OCI-LY7 (cell line): Measurements from ENCODE around the gene RASAL3. TPM values are rescaled to one million over a fixed set of nuclear protein-coding genes. Genes with fewer than 3 reads are reported as not detected.

Experiments
- BruUV-seq: library from RNA; stranded (reverse); fragments of 400-500 nt; replicated peaks from 2 replicates; lab custom pipeline; 2021; lab: Mats Ljungman, UMichigan
- CTCF ChIA-PET: fragments of 300-600 bp; sonication (Branson Sonifier 250); formaldehyde crosslinking; loops from one replicate; lab custom pipeline; 2022; ENCODE audit warnings: antibody characterized with exemption; ENCODE audit not compliant: unreplicated experiment; lab: Charles Lee
- POLR2A ChIA-PET: fragments of 300-600 bp; sonication (Branson Sonifier 250); formaldehyde crosslinking; loops from one replicate; lab custom pipeline; 2022; ENCODE audit warnings: antibody characterized with exemption; lab: Charles Lee
- DNase-seq: peaks from one replicate; pipeline ENCODE4 v3.0.0-alpha.2; 2015; ENCODE audit warnings: low spot score
- H2AFZ ChIP-seq: fragments of 200-600 bp; sonication (generic), shearing (Covaris generic); 2 replicates; pipeline ENCODE4 v1.6.1; 2014; ENCODE audit warnings: mild to moderate bottlenecking, antibody characterized with exemption, low read length, moderate library complexity
- H3K27ac ChIP-seq: fragments of 200-600 bp; sonication (generic); 2 replicates; pipeline ENCODE4 v1.5.1; 2014; ENCODE audit warnings: mixed run types, low read depth, mild to moderate bottlenecking, moderate library complexity, low read length, inconsistent platforms; ENCODE audit not compliant: poor library complexity, severe bottlenecking
- H3K36me3 ChIP-seq: fragments of 200-600 bp; sonication (generic); 2 replicates; pipeline ENCODE4 v1.6.1; 2014; ENCODE audit warnings: mild to moderate bottlenecking, antibody characterized with exemption, low read length, moderate library complexity, mixed read lengths; ENCODE audit not compliant: insufficient read depth
- H3K4me1 ChIP-seq: fragments of 200-600 bp; sonication (generic); 2 replicates; pipeline ENCODE4 v1.5.1; 2014; ENCODE audit warnings: mild to moderate bottlenecking, low read length; ENCODE audit not compliant: insufficient read depth, poor library complexity, severe bottlenecking
- H3K4me2 ChIP-seq: fragments of 200-600 bp; sonication (generic); 2 replicates; pipeline ENCODE4 v1.6.1; 2014; ENCODE audit warnings: mild to moderate bottlenecking, low read length
- H3K4me3 ChIP-seq: fragments of 200-600 bp; sonication (generic); 2 replicates; pipeline ENCODE4 v1.5.1; 2014; ENCODE audit warnings: mild to moderate bottlenecking, low read depth, low read length; ENCODE audit not compliant: poor library complexity, severe bottlenecking
- H3K79me2 ChIP-seq: fragments of 200-600 bp; sonication (generic); 2 replicates; pipeline ENCODE4 v1.6.1; 2016; ENCODE audit warnings: low read depth, mild to moderate bottlenecking, low read length, moderate library complexity, mixed read lengths; ENCODE audit not compliant: insufficient read depth
- H3K9me2 ChIP-seq: fragments of 200-600 bp; sonication (generic); 2 replicates; pipeline ENCODE4 v1.6.1; 2016; ENCODE audit warnings: mild to moderate bottlenecking, low read length, mixed read lengths; ENCODE audit not compliant: insufficient read depth
- H3K9me3 ChIP-seq: fragments of 200-600 bp; sonication (generic); 2 replicates; pipeline ENCODE4 v1.6.1; 2014; ENCODE audit warnings: mild to moderate bottlenecking, mixed run types, low read length, mixed read lengths
- H4K20me1 ChIP-seq: fragments of 200-600 bp; sonication (generic); 2 replicates; pipeline ENCODE4 v1.6.1; 2014; ENCODE audit warnings: mild to moderate bottlenecking, antibody characterized with exemption, low read length, moderate library complexity, mixed read lengths; ENCODE audit not compliant: insufficient read depth
- CTCF ChIP-seq: fragments of 200-600 bp; sonication (generic); conservative IDR thresholded peaks from 2 replicates; pipeline ENCODE4 v1.5.1; 2014; ENCODE audit warnings: mild to moderate bottlenecking, antibody characterized with exemption, low read length, moderate library complexity, mixed read lengths
- EZH2phosphoT487 ChIP-seq: fragments of 200-600 bp; sonication (generic); IDR thresholded peaks from 2 replicates; pipeline ENCODE4 v1.6.1; 2018; ENCODE audit warnings: low read depth, borderline replicate concordance, mild to moderate bottlenecking, mixed run types, antibody characterized with exemption, low read length, moderate library complexity, mixed read lengths
- intact Hi-C: fragments of 100-400 bp; cut with micrococcal nuclease; formaldehyde crosslinking; loops from one replicate; pipeline ENCODE4 v1.10.0; 2022; ENCODE audit not compliant: unreplicated experiment
- total RNA-seq, 2 experiments: library from RNA; depleted of rRNA in 1 of 2; stranded (reverse); fragments of >200 nt in 1 of 2; shearing (Covaris generic) in 1 of 2; gene quantifications; 2 replicates each; pipeline ENCODE4 v1.2.3, GENCODE V29; 2014 to 2022

Gene RASAL3
- total RNA-seq, 2 experiments from 2014 or later: 28.3 to 53.3 TPM

- Histone ChIP-seq H4K20me1 (no peaks in the 10 kb centered on the region), H3K9me3 (no peaks in the 10 kb centered on the region), H3K79me2 (no peaks in the 10 kb centered on the region), H3K4me1 (peaks cover 6% of the 10 kb centered on the region), H3K4me2 (no peak overlapping the region), H3K9me2 (no peaks in the 10 kb centered on the region), H3K27ac (no peak overlapping the region), H3K36me3 (no peaks in the 10 kb centered on the region), H3K4me3 (no peak overlapping the region), H2AFZ (no peak overlapping the region)
- TF ChIP-seq CTCF (no peak), EZH2phosphoT487 (no peak)
- intact Hi-C loops: no loop called here
- no peak for DNase-seq
- ChIA-PET POLR2A (no interaction called here), CTCF (no interaction called here)
- BruUV-seq: no TSS peak
Observed at GRCh38 chr19:15438124-15438496, 26.2 kb downstream of the RASAL3 start.

- Histone ChIP-seq H3K9me2 (no peaks in the 10 kb centered on the region), H3K9me3 (no peaks in the 10 kb centered on the region), H3K27ac (no peak overlapping the region), H3K4me3 (no peak overlapping the region), H2AFZ (no peak overlapping the region), H4K20me1 (no peaks in the 10 kb centered on the region), H3K4me2 (no peak overlapping the region), H3K36me3 (no peaks in the 10 kb centered on the region), H3K4me1 (peaks cover 9% of the 10 kb centered on the region), H3K79me2 (no peaks in the 10 kb centered on the region)
- no peak for DNase-seq
- POLR2A ChIA-PET: interaction anchor here (0.6 to 1.1 kb wide), 2 partner anchors 19 to 117 kb away, joined by 3 to 4 read pairs; partner anchors contain the start of gene AKAP8L
- no TSS peak for BruUV-seq
- TF ChIP-seq CTCF (no peak; the same call in 1 of the 2 replicates), EZH2phosphoT487 (no peak)
- CTCF ChIA-PET: no interaction called here
- intact Hi-C loops: no loop called here
Observed at GRCh38 chr19:15437355-15438123, 26.8 kb downstream of the RASAL3 start.

- H3K79me2 ChIP-seq: peaks cover 4% of the 10 kb centered on the region; the same call in 1 of the 2 replicates
- POLR2A ChIA-PET: interaction anchor here (1.1 kb wide), 1 partner anchor 18 kb away, joined by 4 read pairs; the partner anchor contains the start of gene AKAP8L
- DNase-seq: no peak
- intact Hi-C loops: no loop called here
- peaks cover 9% of the 10 kb centered on the region for H3K4me1 ChIP-seq
- no TSS peak for BruUV-seq
- CTCF ChIA-PET: no interaction called here
- H4K20me1 ChIP-seq: no peaks in the 10 kb centered on the region
- no peaks in the 10 kb centered on the region for H3K36me3 ChIP-seq
- no peak overlapping the region for H3K4me3 ChIP-seq
- no peaks in the 10 kb centered on the region for H3K9me2 ChIP-seq
- no peak overlapping the region for H3K27ac ChIP-seq
- no peak overlapping the region for H2AFZ ChIP-seq
- H3K9me3 ChIP-seq: no peaks in the 10 kb centered on the region
- H3K4me2 ChIP-seq: no peak overlapping the region
- TF ChIP-seq CTCF (no peak), EZH2phosphoT487 (no peak)
Observed at GRCh38 chr19:15436826-15437110, 27.6 kb downstream of the RASAL3 start.
